Gastrocnemius medialis (tissue), 4 donors: ENCODE measurements around the gene CENPU. TPM values are rescaled to one million over a fixed set of nuclear protein-coding genes. Genes with fewer than 3 reads are reported as not detected.

Experiments
- ATAC-seq, 2 donors: fragments of 150-250 bp; one replicate each; pipeline ENCODE4 v1.9.1; 2016
- DNase-seq, 2 donors: peaks; one replicate each; pipeline ENCODE4 v3.0.0-alpha.2; 2019
- H3K27ac ChIP-seq, 4 donors: fragments of 200-600 bp; sonication (generic); 1 replicate in 1 of 4; 2 replicates in 3 of 4; pipeline ENCODE4 v1.5.1; 2016 to 2018; ENCODE audit warnings: mild to moderate bottlenecking in 2 of 4, moderate library complexity in 1 of 4
- H3K27me3 ChIP-seq, 3 donors: fragments of 200-600 bp; sonication (generic) in 2 of 3; 1 replicate in 1 of 3; 2 replicates in 2 of 3; pipeline versions ENCODE4 v1.5.1 to v1.6.0; 2016 to 2019; ENCODE audit warnings: mild to moderate bottlenecking in 1 of 3, moderate library complexity in 1 of 3
- H3K36me3 ChIP-seq, 2 donors: fragments of 200-600 bp; sonication (generic) in 1 of 2; one replicate each; pipeline ENCODE4 v1.5.1; 2017 to 2018
- H3K4me1 ChIP-seq, 2 donors: fragments of 200-600 bp; sonication (generic) in 1 of 2; one replicate each; pipeline ENCODE4 v1.5.1; 2016 to 2017; ENCODE audit warnings: mild to moderate bottlenecking in 2 of 2
- H3K4me3 ChIP-seq, 4 donors: fragments of 200-600 bp; sonication (generic) in 3 of 4; 1 replicate in 1 of 4; 2 replicates in 3 of 4; pipeline ENCODE4 v1.5.1; 2016 to 2019; ENCODE audit warnings: mild to moderate bottlenecking in 2 of 4
- H3K9me3 ChIP-seq, 3 donors: fragments of 200-600 bp; sonication (generic) in 2 of 3; 1 replicate in 1 of 3; 2 replicates in 2 of 3; pipeline ENCODE4 v1.5.1; 2016 to 2019
- CTCF ChIP-seq, 5 experiments: fragments of 450-650 bp in 3 of 5; fragments of 200-600 bp in 2 of 5; sonication (generic) in 2 of 5; IDR thresholded peaks in 4 of 5; conservative IDR thresholded peaks in 1 of 5; 1 replicate in 4 of 5; 2 replicates in 1 of 5; pipeline ENCODE4 v1.5.1; 2016 to 2019; ENCODE audit warnings: antibody characterized with exemption in 5 of 5, mild to moderate bottlenecking in 3 of 5, moderate library complexity in 3 of 5
- POLR2A ChIP-seq, 2 donors: fragments of 450-650 bp; IDR thresholded peaks; one replicate each; pipeline ENCODE4 v1.6.1; 2017; ENCODE audit warnings: antibody characterized with exemption in 2 of 2, mild to moderate bottlenecking in 2 of 2, moderate library complexity in 2 of 2
- in situ Hi-C, 4 donors: fragments of 200-750 bp; cut with MboI; loops; one replicate each; pipeline versions ENCODE4 v1.15.0 to v1.8.0; 2017; ENCODE audit warnings: low sequenced_read_pairs in 4 of 4
- intact Hi-C: fragments of 100-400 bp; cut with DNase I; formaldehyde crosslinking; loops from one replicate; pipeline ENCODE4 v1.15.1; 2023; ENCODE audit warnings: low total_unique reads
- total RNA-seq, 4 donors: library from RNA; depleted of rRNA; stranded (reverse); fragments of >200 nt; gene quantifications; one replicate each; pipeline versions ENCODE4 v1.1.0 to v1.2.3, GENCODE V29; 2016

Gene CENPU
- total RNA-seq, 4 donors from 2014 or later = 0.75 to 2.7 (median 2.2) TPM; not detected in 1

GRCh38 chr4:184695178-184695896 is 38.6 kb downstream of the CENPU start:
- H3K9me3 ChIP-seq = no peaks in the 10 kb centered on the region
- in situ Hi-C loops = no loop called here
- H3K27ac ChIP-seq = no peak overlapping the region
- no peak for TF ChIP-seq POLR2A (IDR thresholded peaks at IDR 0.05)
- TF ChIP-seq CTCF (IDR thresholded peaks at IDR 0.05 in 4 of 5, conservative IDR thresholded peaks at IDR 0.05 in 1 of 5) = no peak
- no peak for ATAC-seq
- H3K27me3 ChIP-seq = no peaks in the 10 kb centered on the region
- DNase-seq = no peak
- no peaks in the 10 kb centered on the region for H3K4me1 ChIP-seq
- H3K4me3 ChIP-seq = no peak overlapping the region
- intact Hi-C loops = no loop called here
- H3K36me3 ChIP-seq = peaks cover 0 to 25% of the 10 kb centered on the region in 2 donors

GRCh38 chr4:184694412-184694956 is 39.4 kb downstream of the CENPU start:
- TF ChIP-seq CTCF (IDR thresholded peaks at IDR 0.05 in 4 of 5, conservative IDR thresholded peaks at IDR 0.05 in 1 of 5) = no peak
- TF ChIP-seq POLR2A (IDR thresholded peaks at IDR 0.05) = no peak
- ATAC-seq = no peak
- in situ Hi-C loops = no loop called here
- H3K27me3 ChIP-seq = no peaks in the 10 kb centered on the region
- no peak overlapping the region for H3K27ac ChIP-seq
- H3K36me3 ChIP-seq = peaks cover 0 to 25% of the 10 kb centered on the region in 2 donors
- intact Hi-C loops = no loop called here
- H3K4me1 ChIP-seq = no peaks in the 10 kb centered on the region
- no peak for DNase-seq
- H3K9me3 ChIP-seq = no peaks in the 10 kb centered on the region
- H3K4me3 ChIP-seq = no peak overlapping the region

GRCh38 chr4:184693056-184693455 is 40.8 kb downstream of the CENPU start:
- H3K27me3 ChIP-seq = no peaks in the 10 kb centered on the region
- intact Hi-C loops = no loop called here
- in situ Hi-C loops = no loop called here
- H3K9me3 ChIP-seq = no peaks in the 10 kb centered on the region
- no peaks in the 10 kb centered on the region for H3K4me1 ChIP-seq
- H3K4me3 ChIP-seq = no peak overlapping the region
- TF ChIP-seq CTCF (IDR thresholded peaks at IDR 0.05 in 4 of 5, conservative IDR thresholded peaks at IDR 0.05 in 1 of 5) (no peak), POLR2A (IDR thresholded peaks at IDR 0.05) (no peak)
- H3K36me3 ChIP-seq = peaks cover 0 to 25% of the 10 kb centered on the region in 2 donors
- DNase-seq (no peak), ATAC-seq (no peak)
- no peak overlapping the region for H3K27ac ChIP-seq

GRCh38 chr4:184689681-184690080 is 44.2 kb downstream of the CENPU start:
- no peaks in the 10 kb centered on the region for H3K27me3 ChIP-seq
- peaks cover 0 to 19% of the 10 kb centered on the region in 2 donors for H3K36me3 ChIP-seq
- H3K4me3 ChIP-seq = no peak overlapping the region
- no peak for TF ChIP-seq CTCF (IDR thresholded peaks at IDR 0.05 in 4 of 5, conservative IDR thresholded peaks at IDR 0.05 in 1 of 5)
- no peak for TF ChIP-seq POLR2A (IDR thresholded peaks at IDR 0.05)
- no peak for ATAC-seq
- H3K27ac ChIP-seq = no peak overlapping the region
- DNase-seq = no peak
- no peaks in the 10 kb centered on the region for H3K4me1 ChIP-seq
- intact Hi-C loops = no loop called here
- H3K9me3 ChIP-seq = no peaks in the 10 kb centered on the region
- in situ Hi-C loops = no loop called here
